HG03103 (cell line): ENCODE results near the gene SPPL3.
"Not testable (repeated sequence)": the region's sequence is repeated elsewhere in the genome, so short reads cannot be mapped to it uniquely, and the experiment has no call there.

Source experiments
- ATAC-seq: cut with Tn5 transposase; IDR thresholded peaks from one replicate; pipeline ENCODE4 v1.9.1; 2021; ENCODE audit warnings: low read depth; ENCODE audit not compliant: unreplicated experiment

Gene SPPL3

GRCh38 chr12:120792456-120792855, 111.7 kb downstream of the SPPL3 start:
- ATAC-seq = not testable (repeated sequence)

- ATAC-seq = no peak
These were observed 112.4 kb downstream of the SPPL3 start for GRCh38 chr12:120791669-120792176.

- no peak for ATAC-seq
These were observed 114.0 kb downstream of the SPPL3 start for GRCh38 chr12:120790114-120790513.

- no peak for ATAC-seq
These were observed 116.3 kb downstream of the SPPL3 start for GRCh38 chr12:120787889-120788288.

GRCh38 chr12:120784804-120785203, 119.4 kb downstream of the SPPL3 start:
- ATAC-seq = no peak

- ATAC-seq = no peak
These were observed 121.0 kb downstream of the SPPL3 start for GRCh38 chr12:120783197-120783596.

GRCh38 chr12:120775862-120776552, 128.2 kb downstream of the SPPL3 start:
- ATAC-seq = no peak

GRCh38 chr12:120774169-120774916, 129.8 kb downstream of the SPPL3 start:
- no peak for ATAC-seq

- no peak for ATAC-seq
These were observed 133.1 kb downstream of the SPPL3 start for GRCh38 chr12:120771097-120771496.

GRCh38 chr12:120767071-120768024, 136.8 kb downstream of the SPPL3 start:
- ATAC-seq = no peak

GRCh38 chr12:120766566-120766965, 137.6 kb downstream of the SPPL3 start:
- ATAC-seq = no peak

GRCh38 chr12:120764816-120765215, 139.3 kb downstream of the SPPL3 start:
- no peak for ATAC-seq

- no peak for ATAC-seq
These were observed 140.9 kb downstream of the SPPL3 start for GRCh38 chr12:120763250-120763649.

- no peak for ATAC-seq
These were observed 142.1 kb downstream of the SPPL3 start for GRCh38 chr12:120762086-120762485.

GRCh38 chr12:120761519-120761934, 142.6 kb downstream of the SPPL3 start:
- no peak for ATAC-seq

- ATAC-seq = no peak
These were observed 143.6 kb downstream of the SPPL3 start for GRCh38 chr12:120760349-120761254.

GRCh38 chr12:120759591-120760348, 144.4 kb downstream of the SPPL3 start:
- ATAC-seq = no peak

GRCh38 chr12:120758798-120759590, 145.2 kb downstream of the SPPL3 start:
- ATAC-seq = no peak
